Measurements from ENCODE around the gene ADARB2.
A peak's percentile ranks its signal among the peaks of the same experiment; 100 is the strongest.

Gene ADARB2

GRCh38 chr10:1241322-1241890 is 495.9 kb downstream of the ADARB2 start:
- no peak overlapping the region for H3K27ac ChIP-seq (replicated peaks)
- H3K27me3 ChIP-seq (ENCODE audit: insufficient read depth, poor library complexity, severe bottlenecking): no peaks in the 10 kb centered on the region
- TF ChIP-seq, protein P1, sequence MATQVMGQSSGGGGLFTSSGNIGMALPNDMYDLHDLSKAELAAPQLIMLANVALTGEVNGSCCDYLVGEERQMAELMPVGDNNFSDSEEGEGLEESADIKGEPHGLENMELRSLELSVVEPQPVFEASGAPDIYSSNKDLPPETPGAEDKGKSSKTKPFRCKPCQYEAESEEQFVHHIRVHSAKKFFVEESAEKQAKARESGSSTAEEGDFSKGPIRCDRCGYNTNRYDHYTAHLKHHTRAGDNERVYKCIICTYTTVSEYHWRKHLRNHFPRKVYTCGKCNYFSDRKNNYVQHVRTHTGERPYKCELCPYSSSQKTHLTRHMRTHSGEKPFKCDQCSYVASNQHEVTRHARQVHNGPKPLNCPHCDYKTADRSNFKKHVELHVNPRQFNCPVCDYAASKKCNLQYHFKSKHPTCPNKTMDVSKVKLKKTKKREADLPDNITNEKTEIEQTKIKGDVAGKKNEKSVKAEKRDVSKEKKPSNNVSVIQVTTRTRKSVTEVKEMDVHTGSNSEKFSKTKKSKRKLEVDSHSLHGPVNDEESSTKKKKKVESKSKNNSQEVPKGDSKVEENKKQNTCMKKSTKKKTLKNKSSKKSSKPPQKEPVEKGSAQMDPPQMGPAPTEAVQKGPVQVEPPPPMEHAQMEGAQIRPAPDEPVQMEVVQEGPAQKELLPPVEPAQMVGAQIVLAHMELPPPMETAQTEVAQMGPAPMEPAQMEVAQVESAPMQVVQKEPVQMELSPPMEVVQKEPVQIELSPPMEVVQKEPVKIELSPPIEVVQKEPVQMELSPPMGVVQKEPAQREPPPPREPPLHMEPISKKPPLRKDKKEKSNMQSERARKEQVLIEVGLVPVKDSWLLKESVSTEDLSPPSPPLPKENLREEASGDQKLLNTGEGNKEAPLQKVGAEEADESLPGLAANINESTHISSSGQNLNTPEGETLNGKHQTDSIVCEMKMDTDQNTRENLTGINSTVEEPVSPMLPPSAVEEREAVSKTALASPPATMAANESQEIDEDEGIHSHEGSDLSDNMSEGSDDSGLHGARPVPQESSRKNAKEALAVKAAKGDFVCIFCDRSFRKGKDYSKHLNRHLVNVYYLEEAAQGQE (IDR thresholded peaks at IDR 0.05; ENCODE audit: insufficient replicate concordance, low read depth): no peak
- no peak for TF ChIP-seq SPI1 (IDR thresholded peaks at IDR 0.05; ENCODE audit: borderline replicate concordance, low read depth)
- no peak for TF ChIP-seq GABPA (IDR thresholded peaks at IDR 0.05; ENCODE audit: low read depth)
- no peak for TF ChIP-seq CTCF (IDR thresholded peaks at IDR 0.05; ENCODE audit: insufficient read depth, low read length)
- TF ChIP-seq POLR2AphosphoS5 (IDR thresholded peaks at IDR 0.05; ENCODE audit: low read depth): no peak
- DNase-seq (ENCODE audit: low read depth in 1 of 2, low spot score in 1 of 2): no peak
- no peak overlapping the region for H3K4me3 ChIP-seq (replicated peaks; ENCODE audit: insufficient read depth, low read length)

- TF ChIP-seq SPI1 (IDR thresholded peaks at IDR 0.05; ENCODE audit: borderline replicate concordance, low read depth) (no peak), POLR2AphosphoS5 (IDR thresholded peaks at IDR 0.05; ENCODE audit: low read depth) (no peak), GABPA (IDR thresholded peaks at IDR 0.05; ENCODE audit: low read depth) (no peak), CTCF (IDR thresholded peaks at IDR 0.05; ENCODE audit: insufficient read depth, low read length) (no peak)
- TF ChIP-seq, protein P1 (IDR thresholded peaks at IDR 0.05; ENCODE audit: insufficient replicate concordance, low read depth): no peak
- Histone ChIP-seq H3K27ac (replicated peaks) (peak overlapping the region; percentile 26; the same call in 1 of the 2 replicates), H3K4me3 (replicated peaks; ENCODE audit: insufficient read depth, low read length) (no peak overlapping the region), H3K27me3 (ENCODE audit: insufficient read depth, poor library complexity, severe bottlenecking) (no peaks in the 10 kb centered on the region)
- no peak for DNase-seq (ENCODE audit: low read depth in 1 of 2, low spot score in 1 of 2)
Measured at GRCh38 chr10:1240341-1240775, 497.0 kb downstream of the ADARB2 start.

DNA sequence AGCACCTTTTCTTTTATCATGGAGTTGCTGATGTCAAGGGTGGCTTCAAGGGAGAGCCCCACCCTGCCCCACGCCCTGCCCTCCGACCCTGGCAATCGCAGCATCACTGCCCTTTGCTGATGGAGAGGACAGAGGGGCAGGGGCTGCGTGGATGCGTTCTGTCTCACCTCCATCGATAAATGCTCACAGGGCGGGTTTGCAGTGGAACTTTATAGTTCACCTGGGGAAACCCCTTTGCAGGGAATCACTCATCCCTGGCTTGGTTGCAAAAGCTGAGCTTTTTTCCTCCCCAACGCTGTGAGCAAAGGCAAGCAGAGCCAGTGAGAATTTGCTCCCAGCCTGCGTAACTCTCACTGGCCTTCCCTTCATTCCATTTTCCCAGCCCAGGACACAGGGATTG is 504.3 kb downstream of the ADARB2 start:
- no peak for TF ChIP-seq GABPA (IDR thresholded peaks at IDR 0.05; ENCODE audit: low read depth)
- TF ChIP-seq SPI1 (IDR thresholded peaks at IDR 0.05; ENCODE audit: borderline replicate concordance, low read depth): no peak
- TF ChIP-seq CTCF (IDR thresholded peaks at IDR 0.05; ENCODE audit: insufficient read depth, low read length): no peak
- TF ChIP-seq, protein P1 (IDR thresholded peaks at IDR 0.05; ENCODE audit: insufficient replicate concordance, low read depth): no peak
- TF ChIP-seq POLR2AphosphoS5 (IDR thresholded peaks at IDR 0.05; ENCODE audit: low read depth): no peak
- no peak for DNase-seq (ENCODE audit: low read depth in 1 of 2, low spot score in 1 of 2)
- Histone ChIP-seq H3K4me3 (replicated peaks; ENCODE audit: insufficient read depth, low read length) (no peak overlapping the region), H3K27me3 (ENCODE audit: insufficient read depth, poor library complexity, severe bottlenecking) (no peaks in the 10 kb centered on the region), H3K27ac (replicated peaks) (no peak overlapping the region)

All from HL-60 (cell line).